Bronchial epithelial cell (primary cell): ENCODE data around the gene KERA. TPM values are rescaled to one million over a fixed set of nuclear protein-coding genes. Genes with fewer than 3 reads are reported as not detected.
A peak's percentile ranks its signal among the peaks of the same experiment; 100 is the strongest.

Experiments used
- DNase-seq: peaks from one replicate; pipeline ENCODE4 v3.0.0-alpha.2; 2010; ENCODE audit warnings: low read depth
- FAIRE-seq: peaks from 2 replicates; lab custom pipeline; 2011; peaks lifted over from hg19 to GRCh38; lab: Jason Lieb, UNC
- H3K27me3 ChIP-seq: 2 replicates; pipeline ENCODE4 v1.5.1; 2011; ENCODE audit warnings: low read length; ENCODE audit not compliant: control insufficient read depth, insufficient read depth
- H3K36me3 ChIP-seq: 2 replicates; pipeline ENCODE4 v1.5.1; 2011; ENCODE audit warnings: low read length; ENCODE audit not compliant: control insufficient read depth, insufficient read depth
- H3K4me3 ChIP-seq: 2 replicates; pipeline ENCODE4 v1.5.1; 2011; ENCODE audit warnings: mild to moderate bottlenecking, low read depth, low read length, control low read depth
- total RNA-seq: library from RNA; depleted of rRNA; stranded (reverse); fragments of >200 nt; gene quantifications from 2 replicates; pipeline ENCODE4 v1.2.1, GENCODE V29; 2014
- TF ChIP-seq, protein P1 (sequence below): IDR thresholded peaks from 2 replicates; pipeline ENCODE4 v1.5.1; 2011; ENCODE audit warnings: mild to moderate bottlenecking, moderate library complexity, low read length, control low read depth, inconsistent platforms; ENCODE audit not compliant: insufficient read depth, severe bottlenecking

The KERA gene
- total RNA-seq, 1 donor from 2014 or later: not detected

GRCh38 chr12:91078501-91078900 is 20.7 kb upstream of the KERA start:
- TF ChIP-seq, protein P1, sequence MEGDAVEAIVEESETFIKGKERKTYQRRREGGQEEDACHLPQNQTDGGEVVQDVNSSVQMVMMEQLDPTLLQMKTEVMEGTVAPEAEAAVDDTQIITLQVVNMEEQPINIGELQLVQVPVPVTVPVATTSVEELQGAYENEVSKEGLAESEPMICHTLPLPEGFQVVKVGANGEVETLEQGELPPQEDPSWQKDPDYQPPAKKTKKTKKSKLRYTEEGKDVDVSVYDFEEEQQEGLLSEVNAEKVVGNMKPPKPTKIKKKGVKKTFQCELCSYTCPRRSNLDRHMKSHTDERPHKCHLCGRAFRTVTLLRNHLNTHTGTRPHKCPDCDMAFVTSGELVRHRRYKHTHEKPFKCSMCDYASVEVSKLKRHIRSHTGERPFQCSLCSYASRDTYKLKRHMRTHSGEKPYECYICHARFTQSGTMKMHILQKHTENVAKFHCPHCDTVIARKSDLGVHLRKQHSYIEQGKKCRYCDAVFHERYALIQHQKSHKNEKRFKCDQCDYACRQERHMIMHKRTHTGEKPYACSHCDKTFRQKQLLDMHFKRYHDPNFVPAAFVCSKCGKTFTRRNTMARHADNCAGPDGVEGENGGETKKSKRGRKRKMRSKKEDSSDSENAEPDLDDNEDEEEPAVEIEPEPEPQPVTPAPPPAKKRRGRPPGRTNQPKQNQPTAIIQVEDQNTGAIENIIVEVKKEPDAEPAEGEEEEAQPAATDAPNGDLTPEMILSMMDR: no peak
- H3K27me3 ChIP-seq: peaks cover 8% of the 10 kb centered on the region

GRCh38 chr12:91077228-91077954 is 19.6 kb upstream of the KERA start:
- FAIRE-seq (peak; percentile 85), DNase-seq (no peak)
- H3K36me3 ChIP-seq: no peaks in the 10 kb centered on the region
- H3K27me3 ChIP-seq: peaks cover 8% of the 10 kb centered on the region
- TF ChIP-seq, protein P1: no peak
- H3K4me3 ChIP-seq: no peak overlapping the region

More at GRCh38 chr12:91078501-91078900, 20.7 kb upstream of the KERA start:
- H3K4me3 ChIP-seq: no peak overlapping the region
- no peaks in the 10 kb centered on the region for H3K36me3 ChIP-seq
- DNase-seq (no peak), FAIRE-seq (no peak)

DNA sequence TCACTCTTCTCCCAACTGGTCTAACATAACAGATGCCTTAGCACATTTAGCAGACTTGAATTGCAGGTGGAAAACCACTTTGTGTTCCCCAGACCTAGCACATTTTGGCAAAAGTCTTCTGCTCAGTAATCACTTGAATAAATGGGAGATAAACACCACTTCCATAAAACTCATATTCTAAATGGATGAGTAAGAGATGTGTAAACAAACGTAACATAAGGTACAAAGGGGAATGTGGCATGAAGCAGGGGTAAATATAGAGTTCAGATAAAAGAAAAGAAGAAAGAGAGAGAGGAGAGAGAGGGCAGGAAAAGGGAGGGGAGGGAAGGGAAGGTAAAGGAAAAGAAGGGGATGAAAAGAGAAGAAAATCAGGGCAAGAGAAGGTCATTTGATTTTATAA is 17.0 kb upstream of the KERA start:
- peaks cover 8% of the 10 kb centered on the region for H3K27me3 ChIP-seq
- DNase-seq (peak; percentile 14), FAIRE-seq (no peak)
- H3K36me3 ChIP-seq: no peaks in the 10 kb centered on the region
- TF ChIP-seq, protein P1: no peak
- H3K4me3 ChIP-seq: no peak overlapping the region

DNA sequence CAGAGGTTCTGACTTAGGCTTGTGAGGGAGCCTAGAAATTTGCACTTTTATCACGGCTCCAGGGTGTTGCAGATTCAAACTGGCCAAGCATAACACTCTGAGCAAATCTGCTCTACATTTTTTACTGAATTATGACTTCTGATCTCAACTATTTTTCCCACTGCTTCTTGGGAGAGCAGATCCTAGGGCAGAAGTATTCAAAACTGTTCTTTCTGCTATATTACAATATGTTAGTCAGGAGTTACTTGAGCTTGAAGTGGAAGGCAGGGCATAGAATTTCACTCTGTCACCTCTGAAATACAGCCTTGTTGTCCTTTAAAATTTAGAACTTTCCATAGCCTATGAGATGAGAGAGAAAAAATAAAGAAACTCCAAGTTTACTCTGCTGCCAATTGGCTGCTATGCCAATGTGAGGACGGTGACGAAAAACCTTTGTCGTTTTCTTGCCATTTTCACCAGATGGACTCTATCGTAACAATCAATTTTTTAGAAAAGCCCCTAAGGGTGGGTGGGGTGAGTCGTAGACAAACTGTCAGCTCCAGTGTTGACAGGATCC is 16.4 kb upstream of the KERA start:
- TF ChIP-seq, protein P1: no peak
- no peak overlapping the region for H3K4me3 ChIP-seq
- H3K27me3 ChIP-seq: peaks cover 8% of the 10 kb centered on the region
- no peaks in the 10 kb centered on the region for H3K36me3 ChIP-seq
- no peak for DNase-seq
- no peak for FAIRE-seq

GRCh38 chr12:91073426-91073825 is 15.6 kb upstream of the KERA start:
- no peak for FAIRE-seq
- H3K36me3 ChIP-seq: no peaks in the 10 kb centered on the region

More at GRCh38 chr12:91073426-91073825, 15.6 kb upstream of the KERA start:
- peaks cover 8% of the 10 kb centered on the region for H3K27me3 ChIP-seq
- DNase-seq: no peak
- TF ChIP-seq, protein P1: no peak
- H3K4me3 ChIP-seq: no peak overlapping the region
